SU-DHL-6 (cell line): ENCODE results near the gene DSCAML1.

ENCODE experiments used
- H2AFZ ChIP-seq: fragments of 200-600 bp; sonication (generic); 2 replicates; pipeline ENCODE4 v1.6.1; 2014; ENCODE audit warnings: low read depth, mild to moderate bottlenecking, moderate library complexity, mixed read lengths, antibody characterized with exemption, low read length; ENCODE audit not compliant: severe bottlenecking
- H3F3A ChIP-seq: fragments of 200-600 bp; shearing (Covaris generic); 2 replicates; pipeline ENCODE4 v1.6.0; 2016; ENCODE audit warnings: antibody characterized with exemption, mild to moderate bottlenecking; ENCODE audit not compliant: insufficient read depth
- H3K27ac ChIP-seq: fragments of 200-600 bp; sonication (generic); 2 replicates; pipeline ENCODE4 v1.5.1; 2016; ENCODE audit warnings: low read depth, mild to moderate bottlenecking, low read length, moderate library complexity, mixed read lengths
- H3K27me3 ChIP-seq: fragments of 200-600 bp; sonication (generic), shearing (Covaris generic); 2 replicates; pipeline ENCODE4 v1.6.0; 2014; ENCODE audit warnings: mild to moderate bottlenecking, low read length
- H3K36me3 ChIP-seq: fragments of 200-600 bp; sonication (generic); 2 replicates; pipeline ENCODE4 v1.6.1; 2014; ENCODE audit warnings: mild to moderate bottlenecking, low read length, mixed read lengths
- H3K4me2 ChIP-seq: fragments of 300-600, 200-600 bp; shearing (Covaris generic), sonication (generic); 2 replicates; pipeline ENCODE4 v1.6.0; 2014; ENCODE audit warnings: low read length, low read depth, mild to moderate bottlenecking; ENCODE audit not compliant: poor library complexity, severe bottlenecking
- H3K4me3 ChIP-seq: fragments of 200-600 bp; sonication (generic); 2 replicates; pipeline ENCODE4 v1.5.1; 2014; ENCODE audit warnings: antibody characterized with exemption, low read length, mild to moderate bottlenecking, mixed read lengths; ENCODE audit not compliant: insufficient read depth, poor library complexity, severe bottlenecking
- H3K79me2 ChIP-seq: fragments of 200-600 bp; sonication (generic); 2 replicates; pipeline ENCODE4 v1.6.1; 2014; ENCODE audit warnings: mild to moderate bottlenecking, low read length, moderate library complexity; ENCODE audit not compliant: insufficient read depth
- H3K9ac ChIP-seq: fragments of 200-600 bp; sonication (generic); 2 replicates; pipeline ENCODE4 v1.7.0; 2014; ENCODE audit warnings: mild to moderate bottlenecking, low read length
- H3K9me2 ChIP-seq: fragments of 200-600 bp; sonication (generic); replicated peaks from 2 replicates; pipeline ENCODE4 v1.6.1; 2014; ENCODE audit warnings: low read length; ENCODE audit not compliant: insufficient read depth
- H3K9me3 ChIP-seq: fragments of 200-600 bp; sonication (generic); 2 replicates; pipeline ENCODE4 v1.6.1; 2014; ENCODE audit warnings: low read length, mixed read lengths; ENCODE audit not compliant: insufficient read depth
- H4K20me1 ChIP-seq: fragments of 200-600 bp; sonication (generic); 2 replicates; pipeline ENCODE4 v1.6.1; 2014; ENCODE audit warnings: low read depth, mild to moderate bottlenecking, antibody characterized with exemption, low read length, moderate library complexity, mixed read lengths
- CTCF ChIP-seq: fragments of 200-600 bp; sonication (generic); IDR thresholded peaks from one replicate; pipeline ENCODE4 v1.5.1; 2017; ENCODE audit warnings: antibody characterized with exemption, mild to moderate bottlenecking, low read length, moderate library complexity; ENCODE audit not compliant: insufficient read depth, poor library complexity, severe bottlenecking
- EZH2phosphoT487 ChIP-seq: fragments of 200-600 bp; sonication (generic), shearing (Covaris generic); conservative IDR thresholded peaks from 2 replicates; pipeline ENCODE4 v1.6.1; 2018; ENCODE audit warnings: mild to moderate bottlenecking, antibody characterized with exemption, low read length, moderate library complexity, mixed read lengths

DSCAML1 gene

DNA sequence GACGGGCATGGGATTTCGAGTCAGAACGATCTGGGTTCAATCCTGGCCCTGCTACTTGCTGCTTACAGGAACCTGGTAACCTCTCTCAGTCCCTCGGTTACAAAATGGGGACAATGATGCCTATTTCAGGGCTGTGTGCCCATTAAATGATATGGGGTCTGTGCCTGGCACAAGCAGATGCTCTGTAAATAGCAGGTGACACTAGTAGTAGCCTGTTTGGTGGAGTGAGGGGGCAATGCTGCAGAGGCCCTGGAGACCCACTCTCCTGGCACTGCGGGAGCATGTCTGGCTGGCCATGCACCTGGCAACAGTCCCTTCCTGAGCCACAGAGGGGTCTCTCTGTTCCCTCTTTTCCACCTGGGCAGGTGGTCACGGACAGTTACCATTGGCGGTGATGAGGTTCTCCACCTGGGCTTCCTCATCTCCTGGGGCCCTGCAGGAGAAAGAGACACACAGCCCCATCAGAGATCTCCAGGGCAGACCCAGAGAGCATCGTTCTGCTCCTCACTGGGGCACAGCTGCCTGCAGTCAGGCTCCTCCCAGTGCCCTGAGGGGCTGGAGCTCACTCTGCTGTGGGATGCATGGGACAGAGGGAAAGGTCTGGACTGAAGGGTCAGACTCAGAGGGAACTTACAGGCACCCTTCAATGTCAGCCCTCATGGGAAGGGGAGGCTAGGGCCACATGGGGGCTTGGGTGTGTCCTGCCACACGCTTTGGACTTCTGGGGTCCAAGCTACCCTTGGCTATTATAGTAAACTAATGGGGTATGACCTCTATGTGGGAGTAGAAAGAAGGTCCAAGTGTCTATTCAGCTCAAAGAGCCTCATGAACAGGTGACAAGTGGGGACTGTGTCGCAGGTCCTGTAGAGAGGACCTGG is 43.2 kb upstream of the DSCAML1 start:
- Histone ChIP-seq H3K9ac (no peak overlapping the region), H3K4me2 (no peak overlapping the region), H3K36me3 (no peaks in the 10 kb centered on the region), H3F3A (no peaks in the 10 kb centered on the region), H2AFZ (no peak overlapping the region), H3K9me3 (no peaks in the 10 kb centered on the region), H3K4me3 (no peak overlapping the region), H3K27me3 (no peaks in the 10 kb centered on the region), H3K27ac (no peak overlapping the region), H3K79me2 (no peaks in the 10 kb centered on the region), H4K20me1 (no peaks in the 10 kb centered on the region), H3K9me2 (no peaks in the 10 kb centered on the region)
- TF ChIP-seq CTCF (no peak), EZH2phosphoT487 (no peak)

DNA sequence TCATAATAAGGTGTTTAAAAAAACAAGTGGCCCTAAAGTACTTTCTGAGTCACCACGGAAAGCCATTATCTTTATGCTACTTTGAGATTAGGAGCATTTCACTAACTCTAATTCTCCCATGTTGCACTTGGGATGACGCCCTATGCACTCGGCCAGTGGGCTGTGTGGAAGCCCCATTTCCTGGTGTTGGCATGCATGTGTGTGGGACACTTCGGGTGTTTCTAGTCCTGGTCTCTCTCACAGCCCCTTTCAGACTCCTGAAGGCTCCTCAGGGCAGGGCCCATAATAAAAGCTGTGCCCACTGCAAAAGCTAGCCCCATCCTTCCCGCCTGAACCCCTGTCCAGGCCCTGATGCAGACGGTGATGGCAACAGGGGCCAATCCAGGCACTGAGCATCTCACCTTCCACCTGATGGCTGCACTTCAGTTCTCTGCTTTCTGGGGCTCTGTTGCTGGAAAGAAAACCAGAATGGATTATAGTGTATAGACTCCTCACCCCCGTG is 42.4 kb upstream of the DSCAML1 start:
- H3K27me3 ChIP-seq, result no peaks in the 10 kb centered on the region
- no peak overlapping the region for H3K27ac ChIP-seq
- no peak overlapping the region for H3K9ac ChIP-seq
- H3K9me3 ChIP-seq, result no peaks in the 10 kb centered on the region
- H3K4me3 ChIP-seq, result no peak overlapping the region
- no peaks in the 10 kb centered on the region for H3F3A ChIP-seq
- no peak overlapping the region for H2AFZ ChIP-seq
- H3K9me2 ChIP-seq, result no peaks in the 10 kb centered on the region
- no peaks in the 10 kb centered on the region for H4K20me1 ChIP-seq
- H3K79me2 ChIP-seq, result no peaks in the 10 kb centered on the region
- TF ChIP-seq EZH2phosphoT487 (no peak), CTCF (no peak)
- no peaks in the 10 kb centered on the region for H3K36me3 ChIP-seq
- no peak overlapping the region for H3K4me2 ChIP-seq

GRCh38 chr11:117838901-117839300 is 41.9 kb upstream of the DSCAML1 start:
- H3K9ac ChIP-seq, result no peak overlapping the region
- H3K27ac ChIP-seq, result no peak overlapping the region
- H3K4me3 ChIP-seq, result no peak overlapping the region
- H2AFZ ChIP-seq, result no peak overlapping the region
- no peaks in the 10 kb centered on the region for H3K9me3 ChIP-seq
- H3K79me2 ChIP-seq, result no peaks in the 10 kb centered on the region
- H3K9me2 ChIP-seq, result no peaks in the 10 kb centered on the region
- no peaks in the 10 kb centered on the region for H4K20me1 ChIP-seq
- H3K27me3 ChIP-seq, result no peaks in the 10 kb centered on the region
- TF ChIP-seq CTCF, result no peak
- no peak for TF ChIP-seq EZH2phosphoT487
- H3K36me3 ChIP-seq, result no peaks in the 10 kb centered on the region
- H3K4me2 ChIP-seq, result no peak overlapping the region
- H3F3A ChIP-seq, result no peaks in the 10 kb centered on the region
